ENCODE results near the gene ARHGEF12. TPM values are rescaled to one million over a fixed set of nuclear protein-coding genes. Genes with fewer than 3 reads are reported as not detected.

The ARHGEF12 gene
- total RNA-seq, 1 donor from 2014 or later, result 36.5 TPM

- TF ChIP-seq, protein P1, sequence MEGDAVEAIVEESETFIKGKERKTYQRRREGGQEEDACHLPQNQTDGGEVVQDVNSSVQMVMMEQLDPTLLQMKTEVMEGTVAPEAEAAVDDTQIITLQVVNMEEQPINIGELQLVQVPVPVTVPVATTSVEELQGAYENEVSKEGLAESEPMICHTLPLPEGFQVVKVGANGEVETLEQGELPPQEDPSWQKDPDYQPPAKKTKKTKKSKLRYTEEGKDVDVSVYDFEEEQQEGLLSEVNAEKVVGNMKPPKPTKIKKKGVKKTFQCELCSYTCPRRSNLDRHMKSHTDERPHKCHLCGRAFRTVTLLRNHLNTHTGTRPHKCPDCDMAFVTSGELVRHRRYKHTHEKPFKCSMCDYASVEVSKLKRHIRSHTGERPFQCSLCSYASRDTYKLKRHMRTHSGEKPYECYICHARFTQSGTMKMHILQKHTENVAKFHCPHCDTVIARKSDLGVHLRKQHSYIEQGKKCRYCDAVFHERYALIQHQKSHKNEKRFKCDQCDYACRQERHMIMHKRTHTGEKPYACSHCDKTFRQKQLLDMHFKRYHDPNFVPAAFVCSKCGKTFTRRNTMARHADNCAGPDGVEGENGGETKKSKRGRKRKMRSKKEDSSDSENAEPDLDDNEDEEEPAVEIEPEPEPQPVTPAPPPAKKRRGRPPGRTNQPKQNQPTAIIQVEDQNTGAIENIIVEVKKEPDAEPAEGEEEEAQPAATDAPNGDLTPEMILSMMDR (conservative IDR thresholded peaks at IDR 0.05; ENCODE audit: low read depth, low read length), result no peak
- no peak overlapping the region for H3K4me3 ChIP-seq (ENCODE audit: low read depth, low read length)
- DNase-seq (ENCODE audit: low read depth), result no peak
Observed at GRCh38 chr11:120389693-120390584, 53.7 kb downstream of the ARHGEF12 start.

GRCh38 chr11:120390585-120390922 lies 54.3 kb downstream of the ARHGEF12 start:
- no peak for DNase-seq (ENCODE audit: low read depth)
- TF ChIP-seq, protein P1 (conservative IDR thresholded peaks at IDR 0.05; ENCODE audit: low read depth, low read length), result no peak

GRCh38 chr11:120391292-120391691 lies 55.1 kb downstream of the ARHGEF12 start:
- DNase-seq (ENCODE audit: low read depth), result no peak
- H3K4me3 ChIP-seq (ENCODE audit: low read depth, low read length), result no peak overlapping the region
- TF ChIP-seq, protein P1 (conservative IDR thresholded peaks at IDR 0.05; ENCODE audit: low read depth, low read length), result no peak

More at GRCh38 chr11:120390585-120390922, 54.3 kb downstream of the ARHGEF12 start:
- no peak overlapping the region for H3K4me3 ChIP-seq (ENCODE audit: low read depth, low read length)

DNA sequence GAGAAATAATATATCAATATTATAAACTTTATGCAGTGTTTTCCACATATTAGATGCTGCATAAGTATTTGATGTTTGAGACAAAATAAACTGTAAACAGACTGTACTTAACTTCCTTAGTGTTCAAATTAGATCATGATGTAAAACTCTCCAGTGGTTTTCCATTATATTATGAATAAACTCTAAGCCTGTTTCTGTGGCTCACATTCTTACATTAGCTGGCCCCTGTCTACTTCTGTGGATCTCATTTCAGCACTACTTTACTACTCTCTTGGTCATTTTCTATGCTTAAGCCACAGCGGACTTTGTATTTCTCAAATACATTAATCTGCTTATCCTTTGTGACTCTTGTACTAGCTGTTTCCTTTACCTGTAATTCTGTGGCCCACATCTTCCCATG lies 55.6 kb downstream of the ARHGEF12 start:
- TF ChIP-seq, protein P1 (conservative IDR thresholded peaks at IDR 0.05; ENCODE audit: low read depth, low read length), result no peak
- DNase-seq (ENCODE audit: low read depth), result no peak

GRCh38 chr11:120392314-120392713 lies 56.1 kb downstream of the ARHGEF12 start:
- no peak for DNase-seq (ENCODE audit: low read depth)
- no peak overlapping the region for H3K4me3 ChIP-seq (ENCODE audit: low read depth, low read length)
- TF ChIP-seq, protein P1 (conservative IDR thresholded peaks at IDR 0.05; ENCODE audit: low read depth, low read length), result no peak

More for the DNA sequence above, 55.6 kb downstream of the ARHGEF12 start:
- H3K4me3 ChIP-seq (ENCODE audit: low read depth, low read length), result no peak overlapping the region

GRCh38 chr11:120392793-120393192 lies 56.6 kb downstream of the ARHGEF12 start:
- TF ChIP-seq, protein P1 (conservative IDR thresholded peaks at IDR 0.05; ENCODE audit: low read depth, low read length), result no peak
- H3K4me3 ChIP-seq (ENCODE audit: low read depth, low read length), result no peak overlapping the region
- DNase-seq (ENCODE audit: low read depth), result no peak

DNA sequence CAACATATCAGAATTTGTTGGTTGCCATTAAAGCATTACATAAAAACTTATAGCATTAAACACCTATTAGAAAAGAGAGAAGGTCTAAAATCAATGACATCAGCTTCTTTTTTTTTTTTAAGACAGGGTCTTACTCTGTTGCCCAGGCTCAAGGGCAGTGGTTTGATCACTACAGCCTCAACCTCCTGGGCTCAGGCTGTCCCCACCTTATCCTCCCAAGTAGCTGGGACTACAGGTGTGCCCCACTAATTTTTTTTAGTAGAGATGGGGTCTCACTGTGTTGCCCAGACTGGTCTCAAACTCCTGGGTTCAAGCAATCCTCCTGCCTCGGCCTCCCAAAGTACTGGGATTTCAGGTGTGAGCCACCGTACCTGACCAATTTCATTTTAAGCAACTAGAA lies 57.9 kb downstream of the ARHGEF12 start:
- TF ChIP-seq, protein P1 (conservative IDR thresholded peaks at IDR 0.05; ENCODE audit: low read depth, low read length), result no peak
- DNase-seq (ENCODE audit: low read depth), result no peak
- H3K4me3 ChIP-seq (ENCODE audit: low read depth, low read length), result no peak overlapping the region

Data from epithelial cell of proximal tubule (primary cell).